HG03039 (cell line): ENCODE measurements around the gene NANP.
"Not testable (repeated sequence)": the region's sequence is repeated elsewhere in the genome, so short reads cannot be mapped to it uniquely, and the experiment has no call there.

Source experiments
- ATAC-seq: cut with Tn5 transposase; IDR thresholded peaks from one replicate; pipeline ENCODE4 v1.9.1; 2021; ENCODE audit warnings: mild to moderate bottlenecking, moderate library complexity; ENCODE audit not compliant: unreplicated experiment

Gene NANP

GRCh38 chr20:25608774-25609173 lies 15.0 kb downstream of the NANP start:
- ATAC-seq, result no peak

GRCh38 chr20:25606094-25606695 lies 17.6 kb downstream of the NANP start:
- ATAC-seq, result no peak

GRCh38 chr20:25605148-25605547 lies 18.7 kb downstream of the NANP start:
- no peak for ATAC-seq

- no peak for ATAC-seq
Observed at GRCh38 chr20:25604611-25605010, 19.2 kb downstream of the NANP start.

DNA sequence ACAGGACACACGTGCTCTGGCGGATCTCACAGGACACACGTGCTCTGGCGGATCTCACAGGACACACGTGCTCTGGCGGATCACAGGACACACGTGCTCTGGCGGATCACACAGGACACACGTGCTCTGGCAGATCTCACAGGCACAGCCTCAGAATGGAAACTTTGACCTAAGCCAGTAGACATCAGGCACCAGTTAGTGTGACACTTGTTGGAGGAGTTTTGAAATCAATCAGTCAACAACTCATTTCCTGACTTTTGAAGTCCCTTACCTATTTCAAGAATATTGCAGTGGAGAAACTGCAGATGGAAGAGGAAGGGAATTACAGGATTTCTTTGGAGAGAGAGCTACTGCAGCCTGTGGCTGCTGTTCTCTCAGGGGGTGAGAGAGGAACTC lies 20.9 kb downstream of the NANP start:
- ATAC-seq, result not testable (repeated sequence)

- ATAC-seq, result not testable (repeated sequence)
Observed at GRCh38 chr20:25602191-25602913, 21.5 kb downstream of the NANP start.

- no peak for ATAC-seq
Observed at GRCh38 chr20:25601659-25602058, 22.2 kb downstream of the NANP start.

GRCh38 chr20:25600632-25601031 lies 23.2 kb downstream of the NANP start:
- ATAC-seq, result no peak

- no peak for ATAC-seq
Observed at GRCh38 chr20:25592135-25592852, 31.5 kb downstream of the NANP start.

GRCh38 chr20:25590778-25591177 lies 33.0 kb downstream of the NANP start:
- not testable (repeated sequence) for ATAC-seq

DNA sequence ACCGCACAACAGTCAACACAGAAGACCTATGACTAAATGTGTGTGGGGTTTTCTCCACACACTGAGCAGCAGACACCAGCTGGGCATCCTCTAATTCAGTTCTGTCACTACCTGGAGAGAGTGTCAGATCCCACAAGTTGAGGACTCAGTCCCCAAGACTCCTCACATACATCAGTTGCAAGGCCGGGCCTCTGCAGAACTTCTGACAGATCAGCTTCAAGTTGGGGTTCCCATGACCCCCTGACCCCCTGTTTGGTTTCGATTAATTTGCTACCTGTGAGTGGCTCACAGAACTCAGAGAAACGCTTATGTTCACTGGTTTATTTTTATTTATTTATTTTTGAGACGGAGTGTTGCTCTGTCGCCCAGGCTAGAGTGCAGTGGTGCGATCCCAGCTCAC lies 35.3 kb downstream of the NANP start:
- no peak for ATAC-seq

GRCh38 chr20:25587536-25587935 lies 36.3 kb downstream of the NANP start:
- no peak for ATAC-seq

- ATAC-seq, result no peak
Observed at GRCh38 chr20:25586877-25587276, 36.9 kb downstream of the NANP start.

DNA sequence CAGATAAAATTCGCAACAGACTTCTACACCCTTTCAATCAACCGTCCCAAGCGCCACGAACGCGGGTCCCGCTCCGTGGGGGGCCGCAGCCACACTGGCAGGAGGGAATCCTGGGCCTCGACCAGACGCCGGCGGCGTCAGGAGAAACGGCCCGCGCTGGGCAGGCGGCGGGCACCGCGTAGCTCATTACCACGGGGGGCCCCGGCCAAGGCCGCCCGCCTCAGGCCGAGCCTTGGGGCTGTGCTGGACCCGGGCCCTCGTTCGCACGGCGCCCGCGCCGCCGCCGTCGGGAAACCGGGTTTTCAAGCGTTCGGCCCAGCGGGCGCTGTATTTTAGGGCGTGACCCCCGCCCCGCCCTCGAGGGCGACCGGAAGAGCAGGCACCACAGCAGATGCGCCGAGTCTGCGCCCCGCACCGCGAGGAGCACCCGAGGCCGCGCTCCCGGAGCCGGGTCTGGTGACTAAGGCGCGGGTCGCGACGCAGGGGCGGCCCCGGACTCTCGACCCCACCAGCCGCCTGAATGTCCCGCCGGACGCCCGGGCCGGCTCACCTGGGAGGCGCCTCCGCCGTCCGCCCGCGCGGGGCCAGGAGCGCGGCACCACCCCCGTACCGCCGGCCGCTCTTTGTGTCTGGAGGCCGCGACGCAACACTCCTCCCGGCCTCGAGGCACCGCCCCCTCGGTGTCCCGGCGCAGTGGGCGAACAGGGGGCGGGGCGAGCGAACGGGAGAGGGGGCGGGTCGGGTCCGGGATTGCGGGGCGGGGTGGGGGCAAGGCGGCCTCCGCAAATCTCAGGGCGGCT lies 38.7 kb downstream of the NANP start, which contains the start of gene NINL:
Gene NINL, minus strand, starts transcription at position 627 of the 800 bp plus-strand sequence. CDS start 58,944 bp downstream, outside the sequence.
- peak; percentile 73 for ATAC-seq

GRCh38 chr20:25583607-25584006 lies 40.2 kb downstream of the NANP start:
- ATAC-seq, result not testable (repeated sequence)

DNA sequence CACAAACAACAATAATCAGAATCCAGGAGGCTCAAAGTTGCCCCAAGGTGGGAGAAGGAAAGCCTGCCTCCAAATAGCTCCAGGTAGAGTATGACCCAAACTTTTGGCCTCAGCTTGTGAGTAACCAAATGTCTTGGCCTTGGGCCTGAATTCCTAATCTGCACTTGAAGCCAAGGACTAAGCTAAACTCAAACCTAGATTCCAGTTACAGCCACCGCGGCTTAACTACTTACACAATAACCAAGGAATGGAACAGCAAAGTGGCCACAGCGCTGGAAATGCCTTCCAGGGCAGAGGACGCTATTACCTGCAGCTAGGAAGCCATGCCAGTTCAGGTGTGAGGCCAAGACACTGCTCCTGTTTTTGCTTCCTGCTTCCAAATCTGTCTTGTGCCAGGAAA lies 43.1 kb downstream of the NANP start:
- no peak for ATAC-seq

DNA sequence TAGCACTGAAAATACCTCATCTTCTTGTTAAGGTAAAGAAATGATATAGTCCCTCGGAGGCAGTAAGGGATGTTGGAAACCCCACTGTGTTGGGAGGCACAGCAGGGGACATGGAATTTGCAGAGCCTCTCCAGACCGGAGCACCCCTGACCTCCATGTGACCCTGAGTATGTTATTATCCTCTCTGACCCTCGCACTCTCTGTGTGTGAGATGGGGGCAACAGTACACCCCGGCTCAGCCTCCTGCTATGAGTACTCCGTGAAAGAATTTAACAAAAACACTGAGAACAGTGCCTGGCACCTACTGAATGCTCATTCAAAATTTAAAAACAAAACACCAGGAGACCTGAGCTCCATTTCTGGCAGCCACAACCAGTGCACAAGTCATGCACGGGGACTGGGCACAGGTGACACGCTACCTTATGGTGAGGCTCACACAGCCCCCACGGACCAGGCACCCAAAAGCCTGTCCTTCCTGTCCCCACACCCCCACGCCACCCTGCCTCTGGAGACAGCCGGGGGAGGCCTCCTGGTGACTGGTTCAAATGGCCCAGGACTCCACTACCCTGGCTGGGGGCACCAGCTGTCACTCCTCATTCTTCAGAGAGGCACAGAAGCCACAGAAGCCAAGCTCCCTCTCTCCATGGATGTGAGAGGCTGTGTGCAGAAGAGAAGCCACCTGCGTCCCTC lies 44.6 kb downstream of the NANP start:
- no peak for ATAC-seq

GRCh38 chr20:25576783-25577530 lies 46.9 kb downstream of the NANP start:
- ATAC-seq, result no peak

DNA sequence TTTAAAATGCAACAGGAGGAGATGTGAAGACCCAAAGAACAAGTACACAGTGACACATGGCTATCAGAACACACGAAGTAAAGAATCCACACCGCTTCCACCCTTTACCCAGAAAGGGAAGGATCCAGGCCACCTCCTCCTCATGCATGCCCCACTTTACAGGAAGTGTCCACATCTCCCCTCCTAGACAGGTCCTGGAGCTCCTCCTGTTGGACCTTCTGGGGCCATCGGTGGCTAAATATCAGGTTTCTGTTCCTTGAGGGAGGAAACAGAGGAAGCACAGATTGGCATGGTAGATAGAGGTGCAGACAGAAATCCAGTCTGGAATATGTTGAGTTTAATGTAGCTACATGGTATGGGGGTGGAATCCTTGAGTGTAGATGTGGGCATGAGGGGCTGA lies 49.4 kb downstream of the NANP start:
- no peak for ATAC-seq
